ENCODE measurements around the gene FOCAD.
"Not testable (repeated sequence)": the region's sequence is repeated elsewhere in the genome, so short reads cannot be mapped to it uniquely, and the experiment has no call there.

The FOCAD gene

GRCh38 chr9:20684035-20684874 lies at the start of gene FOCAD:
Gene FOCAD (plus strand): TSS chr9:20684259. CDS start chr9:20715354, 31,095 bp downstream.
- peak; percentile 99 for DNase-seq

GRCh38 chr9:20634895-20635294 lies 49.2 kb upstream of the FOCAD start:
- DNase-seq, result no peak

- peak; percentile 79 for DNase-seq
Measured at GRCh38 chr9:20636888-20637440, 47.1 kb upstream of the FOCAD start.

- DNase-seq, result no peak
Measured at GRCh38 chr9:20640331-20641187, 43.5 kb upstream of the FOCAD start.

GRCh38 chr9:20642045-20642444 lies 42.0 kb upstream of the FOCAD start:
- DNase-seq, result no peak

GRCh38 chr9:20643660-20644059 lies 40.4 kb upstream of the FOCAD start:
- DNase-seq, result no peak

- DNase-seq, result no peak
Measured at GRCh38 chr9:20646656-20647055, 37.4 kb upstream of the FOCAD start.

GRCh38 chr9:20649381-20649780 lies 34.7 kb upstream of the FOCAD start:
- no peak for DNase-seq

GRCh38 chr9:20650313-20650712 lies 33.7 kb upstream of the FOCAD start:
- DNase-seq, result no peak

- DNase-seq, result no peak
Measured at GRCh38 chr9:20650750-20651299, 33.2 kb upstream of the FOCAD start.

GRCh38 chr9:20651939-20652338 lies 32.1 kb upstream of the FOCAD start:
- DNase-seq, result no peak

- DNase-seq, result not testable (repeated sequence)
Measured at GRCh38 chr9:20658246-20658667, 25.8 kb upstream of the FOCAD start.

GRCh38 chr9:20658677-20659473 lies 25.2 kb upstream of the FOCAD start:
- no peak for DNase-seq

- no peak for DNase-seq
Measured at GRCh38 chr9:20659474-20659967, 24.5 kb upstream of the FOCAD start.

GRCh38 chr9:20662156-20662555 lies 21.9 kb upstream of the FOCAD start:
- DNase-seq, result no peak

- DNase-seq, result no peak
Measured at GRCh38 chr9:20663133-20663532, 20.9 kb upstream of the FOCAD start.

- DNase-seq, result no peak
Measured at GRCh38 chr9:20664501-20664900, 19.6 kb upstream of the FOCAD start.

- DNase-seq, result no peak
Measured at GRCh38 chr9:20670395-20670794, 13.7 kb upstream of the FOCAD start.

- no peak for DNase-seq
Measured at GRCh38 chr9:20671635-20672034, 12.4 kb upstream of the FOCAD start.

- not testable (repeated sequence) for DNase-seq
Measured at GRCh38 chr9:20673537-20673936, 10.5 kb upstream of the FOCAD start.

- DNase-seq, result no peak
Measured at GRCh38 chr9:20681467-20681866, 2.6 kb upstream of the FOCAD start.

- no peak for DNase-seq
Measured at GRCh38 chr9:20683351-20684034, 566 bp upstream of the FOCAD start.

All from islet precursor cell (in vitro differentiated cells).